SU-DHL-6 (cell line): ENCODE data around the gene FAM83G.

Experiments used
- CTCF ChIP-seq: fragments of 200-600 bp; sonication (generic); IDR thresholded peaks from one replicate; pipeline ENCODE4 v1.5.1; 2017; ENCODE audit warnings: antibody characterized with exemption, mild to moderate bottlenecking, low read length, moderate library complexity; ENCODE audit not compliant: insufficient read depth, poor library complexity, severe bottlenecking
- EZH2phosphoT487 ChIP-seq: fragments of 200-600 bp; sonication (generic), shearing (Covaris generic); conservative IDR thresholded peaks from 2 replicates; pipeline ENCODE4 v1.6.1; 2018; ENCODE audit warnings: mild to moderate bottlenecking, antibody characterized with exemption, low read length, moderate library complexity, mixed read lengths

- no peak for TF ChIP-seq CTCF
- TF ChIP-seq EZH2phosphoT487 = no peak
These were observed 36.6 kb downstream of the FAM83G start for GRCh38 chr17:18967916-18968315.
